HG03045 (cell line): ENCODE data around the gene TMEM53.

Experiments used
- ATAC-seq: cut with Tn5 transposase; IDR thresholded peaks from one replicate; pipeline ENCODE4 v1.9.1; 2021; ENCODE audit warnings: mild to moderate bottlenecking, moderate library complexity; ENCODE audit not compliant: unreplicated experiment

The TMEM53 gene

GRCh38 chr1:44631647-44632539 is 42.4 kb downstream of the TMEM53 start:
- ATAC-seq = peak; percentile 53

GRCh38 chr1:44631333-44631646 is 43.0 kb downstream of the TMEM53 start:
- ATAC-seq = no peak

- no peak for ATAC-seq
These were observed 44.2 kb downstream of the TMEM53 start for GRCh38 chr1:44630116-44630515.

GRCh38 chr1:44628962-44629756 is 45.1 kb downstream of the TMEM53 start:
- ATAC-seq = no peak

GRCh38 chr1:44625348-44625747 is 48.9 kb downstream of the TMEM53 start:
- ATAC-seq = no peak

- no peak for ATAC-seq
These were observed 49.9 kb downstream of the TMEM53 start for GRCh38 chr1:44624268-44624901.

GRCh38 chr1:44621841-44622286 is 52.4 kb downstream of the TMEM53 start:
- no peak for ATAC-seq

GRCh38 chr1:44620072-44620471 is 54.2 kb downstream of the TMEM53 start:
- no peak for ATAC-seq

- no peak for ATAC-seq
These were observed 54.9 kb downstream of the TMEM53 start for GRCh38 chr1:44619261-44619900.

GRCh38 chr1:44617703-44618029 is 56.6 kb downstream of the TMEM53 start:
- no peak for ATAC-seq

- no peak for ATAC-seq
These were observed 57.1 kb downstream of the TMEM53 start for GRCh38 chr1:44616991-44617702.

GRCh38 chr1:44616284-44616990 is 57.8 kb downstream of the TMEM53 start:
- no peak for ATAC-seq

GRCh38 chr1:44613941-44614340 is 60.3 kb downstream of the TMEM53 start:
- ATAC-seq = no peak

- ATAC-seq = no peak
These were observed 62.4 kb downstream of the TMEM53 start for GRCh38 chr1:44611866-44612265.

GRCh38 chr1:44611419-44611818 is 62.9 kb downstream of the TMEM53 start:
- no peak for ATAC-seq

- no peak for ATAC-seq
These were observed 63.6 kb downstream of the TMEM53 start for GRCh38 chr1:44610527-44611148.

- no peak for ATAC-seq
These were observed 64.3 kb downstream of the TMEM53 start for GRCh38 chr1:44609768-44610526.

- ATAC-seq = no peak
These were observed 64.9 kb downstream of the TMEM53 start for GRCh38 chr1:44609412-44609767.

GRCh38 chr1:44608141-44608540 is 66.1 kb downstream of the TMEM53 start:
- ATAC-seq = no peak
